Stimulated activated CD4-positive, alpha-beta T cell treated with anti-CD3 and anti-CD28 coated beads, Interleukin-1b, Interleukin-23, amount 100 ng/mL, for 24 hours (primary cell): ENCODE data around the gene PRM2.
"Not testable (repeated sequence)": the region's sequence is repeated elsewhere in the genome, so short reads cannot be mapped to it uniquely, and the experiment has no call there.

ENCODE experiments used
- DNase-seq, 4 experiments: peaks; one replicate each; pipeline ENCODE4 v3.0.0-alpha.2; 2020; ENCODE audit warnings: low read depth in 4 of 4, low spot score in 1 of 4

Gene PRM2

DNA sequence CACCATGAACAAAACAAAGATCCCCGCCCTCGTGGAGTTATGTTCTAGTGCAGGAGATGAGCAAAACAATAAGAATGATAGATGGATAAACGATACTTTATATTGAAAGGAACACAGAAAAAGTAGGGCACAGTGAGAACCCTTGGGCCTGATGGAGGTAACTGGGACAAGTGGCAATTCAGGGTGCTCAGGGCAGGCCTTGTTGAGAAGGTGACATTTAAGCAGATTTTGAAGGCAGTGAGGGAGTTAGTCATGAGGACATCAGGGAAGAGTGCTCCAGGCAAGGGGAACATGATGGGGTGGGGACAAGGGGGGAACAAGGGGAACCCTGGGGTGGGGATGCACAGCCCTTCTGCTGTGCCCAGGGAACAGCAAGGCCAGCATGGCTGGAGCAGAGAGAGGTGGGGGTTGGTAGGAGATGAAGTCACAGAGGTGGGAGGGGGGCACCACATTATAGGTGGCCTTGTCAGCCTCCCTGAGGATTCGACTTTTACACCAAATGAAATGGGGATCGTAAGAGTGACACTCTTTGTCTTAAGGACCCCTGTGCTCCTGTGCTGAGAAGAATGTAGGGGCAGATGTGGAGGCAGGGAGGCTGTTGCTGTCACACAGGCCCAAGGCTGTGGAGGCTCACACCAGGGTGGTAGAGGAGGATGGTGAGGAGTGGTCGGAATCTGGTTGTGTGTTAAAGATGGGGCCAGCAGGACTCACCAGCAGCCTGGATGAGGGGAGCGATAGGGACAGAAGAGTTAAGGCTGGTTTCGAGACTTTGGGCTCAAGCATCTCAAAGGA, 14.0 kb upstream of the PRM2 start:
- no peak for DNase-seq

GRCh38 chr16:11289696-11290095, 13.4 kb upstream of the PRM2 start:
- DNase-seq, result not testable (repeated sequence)

DNA sequence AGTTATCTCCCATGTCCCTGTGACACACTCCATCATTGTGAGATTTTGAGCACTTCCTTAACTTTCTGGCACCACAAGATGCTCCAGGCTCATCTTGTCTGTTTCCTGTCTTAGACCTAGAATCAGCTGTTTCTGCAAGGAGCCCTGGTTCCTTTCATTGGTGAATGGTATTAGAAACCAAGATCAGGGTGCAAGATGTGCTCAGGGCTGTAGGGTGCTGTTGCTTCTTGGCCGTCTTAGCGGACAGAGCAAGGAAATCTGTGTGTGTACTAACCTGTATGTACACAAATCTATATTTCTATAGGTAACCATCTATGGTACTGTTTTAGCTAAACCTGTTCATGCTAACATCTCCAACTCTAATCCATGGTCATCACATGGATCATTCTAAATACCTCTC, 12.9 kb upstream of the PRM2 start:
- no peak for DNase-seq

- DNase-seq, result no peak
Measured at GRCh38 chr16:11285842-11286241, 9.6 kb upstream of the PRM2 start.

GRCh38 chr16:11283820-11284248, 7.6 kb upstream of the PRM2 start:
- no peak for DNase-seq

DNA sequence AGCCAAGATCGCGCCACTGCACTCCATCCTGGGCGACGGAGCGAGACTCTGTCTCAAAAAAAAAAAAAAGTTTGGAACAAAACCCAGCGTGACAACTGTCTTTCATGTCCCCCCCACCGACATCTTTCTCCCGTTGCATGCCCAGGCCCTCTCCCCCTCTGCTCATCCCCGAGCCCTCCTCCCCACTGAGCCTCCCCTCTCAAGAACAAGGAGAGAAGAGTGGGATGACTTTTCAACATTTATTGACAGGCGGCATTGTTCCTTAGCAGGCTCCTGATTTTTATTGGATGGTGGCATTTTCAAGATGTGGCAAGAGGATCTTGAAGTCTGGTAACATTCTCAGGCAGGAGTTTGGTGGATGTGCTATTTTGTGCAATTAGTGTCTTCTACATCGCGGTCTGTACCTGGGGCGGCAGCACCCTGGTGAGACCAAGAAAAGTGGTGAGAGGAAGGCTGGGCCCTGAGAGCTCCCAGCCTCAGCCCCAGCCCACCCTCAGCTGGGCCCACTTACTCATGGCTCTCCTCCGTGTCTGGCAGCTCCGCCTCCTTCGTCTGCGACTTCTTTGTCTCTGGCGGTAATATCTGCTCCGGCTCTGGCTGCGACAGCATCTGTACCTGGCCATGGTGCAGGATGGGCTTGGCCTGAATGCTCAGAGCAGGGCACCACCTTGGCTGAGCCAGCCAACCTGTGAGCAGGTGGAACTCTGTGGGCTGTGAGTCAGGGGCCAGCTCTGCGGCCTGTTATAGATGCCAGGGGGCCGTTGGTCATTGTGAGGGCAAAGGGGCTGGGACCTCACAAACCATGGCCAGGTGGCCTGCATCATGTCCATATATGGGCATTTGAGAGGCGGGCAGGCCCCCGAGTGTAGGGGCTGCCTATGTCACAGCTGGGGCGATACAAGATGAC, 4.6 kb upstream of the PRM2 start, which contains the start of gene PRM1:
PRM1 (minus strand) TSS at position 715 of the 907 bp plus-strand sequence; CDS start at position 623, 92 bp downstream.
- no peak for DNase-seq

GRCh38 chr16:11278681-11279628, 2.7 kb upstream of the PRM2 start:
- no peak for DNase-seq

- DNase-seq, result no peak
Measured at GRCh38 chr16:11277607-11278337, 1.5 kb upstream of the PRM2 start.

GRCh38 chr16:11276896-11277593, 765 bp upstream of the PRM2 start:
- no peak for DNase-seq

GRCh38 chr16:11274964-11275363, 1.3 kb downstream of the PRM2 start:
- DNase-seq, result no peak

DNA sequence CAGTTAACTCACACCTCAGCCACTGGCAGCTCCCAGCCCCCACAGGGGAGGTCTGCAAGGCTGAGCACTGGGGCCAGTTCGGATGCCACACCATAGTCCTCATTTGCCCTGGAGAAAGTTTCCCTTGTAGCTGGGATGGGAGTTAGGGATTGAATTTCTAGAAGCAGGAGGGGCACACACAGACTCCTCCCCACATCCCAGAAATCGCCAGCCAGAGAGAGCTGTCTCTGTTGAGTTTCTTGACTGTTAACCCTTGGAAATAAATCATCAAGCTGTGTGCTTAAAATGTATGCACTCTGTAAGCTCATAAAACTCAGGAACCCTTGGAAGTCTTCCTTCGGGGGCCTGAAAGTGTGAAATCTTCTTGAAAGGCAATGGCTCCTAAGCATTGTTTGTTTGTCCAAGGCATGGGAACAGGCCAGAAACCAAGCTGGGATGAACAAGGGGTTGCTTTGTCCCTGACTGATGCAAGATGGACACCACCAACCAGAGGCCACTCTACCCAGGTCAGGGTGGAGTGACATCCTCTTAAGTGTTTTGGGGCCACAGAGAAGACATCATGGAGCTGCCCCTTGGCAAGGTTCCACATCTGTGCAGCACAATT, 2.5 kb downstream of the PRM2 start:
- no peak for DNase-seq

GRCh38 chr16:11272921-11273720, 3.2 kb downstream of the PRM2 start, which contains the start of gene PRM3:
Gene PRM3, minus strand, starts transcription at chr16:11273629. Its CDS starts 34 bp downstream, at chr16:11273595.
- no peak for DNase-seq

GRCh38 chr16:11272484-11272883, 3.8 kb downstream of the PRM2 start:
- DNase-seq, result no peak

GRCh38 chr16:11271610-11272009, 4.7 kb downstream of the PRM2 start:
- DNase-seq, result no peak

DNA sequence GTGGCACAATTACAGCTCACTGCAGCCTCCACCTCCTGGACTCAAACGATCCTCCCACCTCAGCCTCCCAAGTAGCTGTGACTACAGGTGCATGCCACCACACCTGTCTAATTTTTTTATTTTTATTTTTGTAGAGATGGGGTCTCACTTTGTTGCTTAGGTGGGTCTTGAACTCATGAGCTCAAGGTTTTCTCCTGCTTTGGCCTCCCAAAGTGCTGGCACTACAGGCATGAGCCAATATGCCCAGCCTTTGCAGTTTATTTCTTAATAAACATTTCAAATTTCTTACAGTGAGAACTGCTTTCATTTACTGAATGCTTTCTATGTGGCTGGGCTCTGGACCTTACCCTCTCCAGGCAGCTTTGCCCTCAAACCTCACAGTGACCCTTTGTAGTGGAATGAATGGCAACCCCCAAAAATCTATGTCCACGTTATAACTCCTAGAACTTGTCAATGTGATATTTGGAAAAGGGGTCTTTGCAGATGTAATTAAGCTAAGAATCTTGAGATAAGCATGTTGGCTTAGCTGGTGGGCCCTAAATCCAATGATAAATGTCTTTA, 5.6 kb downstream of the PRM2 start:
- DNase-seq, result no peak

DNA sequence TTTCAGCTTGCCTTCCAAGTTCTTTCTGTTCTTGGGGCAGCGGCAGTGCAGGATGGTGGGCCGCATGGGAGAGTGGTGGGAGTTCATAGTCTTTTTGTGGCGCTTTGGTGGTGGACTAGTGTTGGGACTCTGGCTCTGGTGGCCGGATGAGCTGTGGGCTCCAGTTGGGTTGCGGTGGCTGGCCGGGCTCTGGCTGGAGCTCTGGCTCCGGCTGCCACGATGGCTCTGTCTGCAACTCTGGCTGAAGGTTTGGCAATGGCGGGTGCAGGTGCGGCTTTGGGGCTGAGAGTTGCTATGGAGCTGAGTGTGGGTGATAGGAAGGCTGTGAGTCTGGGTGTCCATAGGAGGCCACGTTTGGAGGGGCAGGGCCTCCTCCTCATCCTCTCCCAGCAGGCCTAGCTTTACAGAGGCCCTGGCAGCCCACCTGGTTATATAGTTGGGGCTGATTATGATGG, 7.3 kb downstream of the PRM2 start, which contains the start of gene TNP2:
TNP2 (minus strand) TSS at position 405 of the 455 bp plus-strand sequence; CDS start at position 342, 63 bp downstream.
- no peak for DNase-seq

DNA sequence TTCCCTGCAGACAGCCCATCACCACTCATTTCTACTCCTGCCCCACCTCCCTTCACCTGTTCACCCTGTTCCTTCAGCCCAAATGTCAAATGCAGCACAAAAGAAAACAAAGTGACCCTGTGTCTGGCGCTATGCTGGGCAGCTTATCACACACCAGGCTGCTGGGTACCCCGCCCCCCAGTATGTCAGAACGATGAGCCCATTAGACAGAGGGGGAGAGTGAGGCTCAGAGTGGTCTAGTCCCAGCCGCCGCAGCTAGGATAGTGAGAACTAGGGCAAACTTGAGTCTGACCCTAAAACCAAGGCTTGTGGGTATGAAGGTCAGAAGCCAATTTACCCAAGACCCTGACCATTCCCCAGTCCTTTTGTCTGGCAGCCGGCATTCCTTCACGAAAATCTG, 11.2 kb downstream of the PRM2 start:
- no peak for DNase-seq
